HepG2 (cell line): Measurements from ENCODE around the gene UBE3B. TPM values are rescaled to one million over a fixed set of nuclear protein-coding genes. Genes with fewer than 3 reads are reported as not detected.

Experiments used
- ARHGAP35 ChIP-seq: sonication (generic); formaldehyde crosslinking; IDR thresholded peaks from 2 replicates; pipeline ENCODE4 v1.9.0; 2022; ENCODE audit warnings: mild to moderate bottlenecking, inconsistent platforms, moderate library complexity, missing genetic modification reagents, borderline replicate concordance
- ARID2 ChIP-seq: sonication (generic); formaldehyde crosslinking; IDR thresholded peaks from 2 replicates; pipeline ENCODE4 v1.8.1; 2022; ENCODE audit warnings: mild to moderate bottlenecking, missing genetic modification reagents, borderline replicate concordance
- BCL3 ChIP-seq: sonication (generic); formaldehyde crosslinking; IDR thresholded peaks from 2 replicates; pipeline ENCODE4 v1.5.1; 2020; ENCODE audit warnings: mild to moderate bottlenecking, missing genetic modification reagents, moderate library complexity
- GABPA ChIP-seq, 2 experiments: IDR thresholded peaks; 2 replicates each; pipeline ENCODE4 v1.6.1; 2011 to 2016; ENCODE audit warnings: low read depth in 2 of 2, low read length in 1 of 2, missing biosample characterization in 1 of 2, missing genetic modification characterization in 1 of 2
- GPBP1L1 ChIP-seq: sonication (generic); formaldehyde crosslinking; IDR thresholded peaks from 2 replicates; pipeline ENCODE4 v1.5.0; 2020; ENCODE audit warnings: mild to moderate bottlenecking, missing genetic modification reagents
- KMT2A ChIP-seq: sonication (generic); formaldehyde crosslinking; IDR thresholded peaks from 2 replicates; pipeline ENCODE4 v1.4.0; 2020; ENCODE audit warnings: missing genetic modification reagents
- NCOA5 ChIP-seq: sonication (generic); formaldehyde crosslinking; IDR thresholded peaks from 2 replicates; pipeline ENCODE4 v1.4.0; 2020; ENCODE audit warnings: missing genetic modification reagents
- NFE2L1 ChIP-seq: sonication (generic); formaldehyde crosslinking; IDR thresholded peaks from 2 replicates; pipeline ENCODE4 v1.4.0; 2020; ENCODE audit warnings: missing genetic modification reagents, mild to moderate bottlenecking, borderline replicate concordance
- SCMH1 ChIP-seq: sonication (generic); formaldehyde crosslinking; IDR thresholded peaks from 2 replicates; pipeline ENCODE4 v1.9.0; 2021; ENCODE audit warnings: missing genetic modification reagents, mild to moderate bottlenecking, borderline replicate concordance
- SNAPC2 ChIP-seq: sonication (generic); formaldehyde crosslinking; IDR thresholded peaks from 2 replicates; pipeline ENCODE4 v1.8.1; 2022; ENCODE audit warnings: mild to moderate bottlenecking, missing genetic modification reagents
- TBL1XR1 ChIP-seq: fragments of 150-350 bp; IDR thresholded peaks from 2 replicates; pipeline ENCODE4 v1.6.1; 2014; ENCODE audit warnings: borderline replicate concordance, low read length; ENCODE audit not compliant: partially characterized antibody
- ZFY ChIP-seq: sonication (generic); formaldehyde crosslinking; IDR thresholded peaks from 2 replicates; pipeline ENCODE4 v1.4.0; 2020; ENCODE audit warnings: missing genetic modification reagents
- ZNF224 ChIP-seq: sonication (generic); formaldehyde crosslinking; IDR thresholded peaks from 2 replicates; pipeline ENCODE4 v1.5.0; 2020; ENCODE audit warnings: mild to moderate bottlenecking, missing genetic modification reagents
- ZNF281 ChIP-seq: sonication (generic); formaldehyde crosslinking; IDR thresholded peaks from 2 replicates; pipeline ENCODE4 v1.4.0; 2020; ENCODE audit warnings: missing genetic modification reagents, borderline replicate concordance
- ZNF687 ChIP-seq: sonication (generic); formaldehyde crosslinking; IDR thresholded peaks from 2 replicates; pipeline ENCODE4 v1.5.1; 2020; ENCODE audit warnings: mild to moderate bottlenecking, missing genetic modification reagents, moderate library complexity
- polyA plus RNA-seq, 8 experiments: library from polyadenylated mRNA; depleted of rRNA in 3 of 8; stranded (reverse) in 7 of 8; unstranded in 1 of 8; fragments of >200 nt; fragmentation: Illumina TruSeq in 4 of 8; extraction: Trizol in 4 of 8; gene quantifications; 2 replicates each; pipeline versions ENCODE4 v1.2.1 to v1.2.3, GENCODE V29; 2011 to 2016; ENCODE audit warnings: low read depth in 4 of 8, missing spikeins in 1 of 8, mixed read lengths in 1 of 8; ENCODE audit not compliant: insufficient read depth in 1 of 8
- total RNA-seq, 5 experiments: library from RNA; depleted of rRNA; stranded (reverse); fragments of >200 nt; fragmentation: Illumina TruSeq; extraction: Trizol; gene quantifications; 2 replicates each; pipeline ENCODE4 v1.2.3, GENCODE V29; 2016; ENCODE audit warnings: low read depth in 1 of 5
- TF ChIP-seq, protein P1 (sequence below): sonication (generic); formaldehyde crosslinking; IDR thresholded peaks from 2 replicates; pipeline ENCODE4 v1.4.0; 2020; ENCODE audit warnings: mild to moderate bottlenecking, missing genetic modification reagents

The UBE3B gene
- total and polyA plus RNA-seq, 2 of the 13 experiments (the other 11 are each of a cell fraction or from before 2014, with no cell fraction given), result 22.7 to 25.3 TPM

DNA sequence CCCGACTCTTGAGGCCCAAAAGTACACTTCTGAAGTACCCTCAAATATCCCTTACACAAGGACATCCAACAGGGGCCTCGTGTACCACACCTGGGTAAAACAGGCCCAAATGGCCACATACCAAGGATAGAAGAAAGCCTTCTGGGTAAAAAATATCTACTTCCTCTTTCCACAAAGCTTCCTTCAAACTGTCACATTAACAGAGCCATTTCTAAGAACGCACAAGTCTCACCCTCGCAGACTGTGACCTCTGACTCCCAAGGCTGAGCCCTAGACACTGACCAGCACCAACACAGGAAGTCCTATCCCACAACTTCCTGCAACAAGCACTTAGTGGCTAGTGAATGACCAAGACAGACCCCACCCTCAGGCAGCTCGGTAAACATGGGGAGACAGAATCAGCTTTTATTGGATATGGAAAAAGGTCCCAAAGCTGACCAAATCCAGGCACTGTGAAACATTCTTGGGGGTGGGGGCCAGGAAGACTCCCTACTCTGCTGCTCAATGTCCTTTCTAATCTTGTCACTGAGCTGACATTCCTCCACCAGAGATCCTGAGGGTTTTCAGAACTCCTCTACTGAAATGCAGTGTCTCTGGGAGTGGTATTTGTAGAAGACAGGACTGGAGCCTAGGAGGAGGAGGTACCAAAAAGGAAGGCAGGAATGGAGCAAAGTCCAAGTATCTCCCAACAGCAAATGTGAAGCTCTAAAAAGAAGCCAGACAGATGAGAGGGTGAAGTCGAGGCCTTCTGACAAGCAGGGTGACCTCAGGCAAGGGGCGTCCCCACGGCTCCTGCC, 16.2 kb upstream of the UBE3B start (continued):
- peak; percentile 39; the same call in 1 of the 2 replicates for TF ChIP-seq ZNF687 (CRISPR knock-in tag)
- peak; percentile 50 for TF ChIP-seq GABPA (IDR thresholded peaks at IDR 0.05; ENCODE audit: low read depth, low read length)
- TF ChIP-seq GABPA (CRISPR knock-in tag; IDR thresholded peaks at IDR 0.05; ENCODE audit: low read depth), result peak; percentile 86
- no peak for TF ChIP-seq ARHGAP35 (CRISPR knock-in tag)
- TF ChIP-seq TBL1XR1, result no peak
- TF ChIP-seq NCOA5 (CRISPR knock-in tag), result no peak
- TF ChIP-seq, protein P1, sequence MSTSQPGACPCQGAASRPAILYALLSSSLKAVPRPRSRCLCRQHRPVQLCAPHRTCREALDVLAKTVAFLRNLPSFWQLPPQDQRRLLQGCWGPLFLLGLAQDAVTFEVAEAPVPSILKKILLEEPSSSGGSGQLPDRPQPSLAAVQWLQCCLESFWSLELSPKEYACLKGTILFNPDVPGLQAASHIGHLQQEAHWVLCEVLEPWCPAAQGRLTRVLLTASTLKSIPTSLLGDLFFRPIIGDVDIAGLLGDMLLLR (CRISPR knock-in tag), result no peak
- TF ChIP-seq GPBP1L1 (CRISPR knock-in tag), result no peak
- TF ChIP-seq SNAPC2, result no peak
- no peak for TF ChIP-seq SCMH1
- TF ChIP-seq BCL3 (CRISPR knock-in tag), result no peak
- no peak for TF ChIP-seq ARID2 (CRISPR knock-in tag)
- TF ChIP-seq ZFY (CRISPR knock-in tag), result no peak
- no peak for TF ChIP-seq ZNF281 (CRISPR knock-in tag)
- TF ChIP-seq NFE2L1 (CRISPR knock-in tag), result no peak
- TF ChIP-seq ZNF224, result no peak
- TF ChIP-seq KMT2A (CRISPR knock-in tag), result no peak
